Activated T-cell treated with anti-CD3 and anti-CD28 coated beads, Interleukin-2, amount 50 U/mL, for 4 hours (primary cell): ENCODE measurements around the gene LCMT2. TPM values are rescaled to one million over a fixed set of nuclear protein-coding genes. Genes with fewer than 3 reads are reported as not detected.

Experiments
- ATAC-seq, 2 donors: fragments of 200-7000 bp; cut with Tn5 transposase; one replicate each; pipeline ENCODE4 v1.10.0; 2021
- DNase-seq: peaks from one replicate; pipeline ENCODE4 v3.0.0-alpha.2; 2020
- H3K27me3 Mint-ChIP-seq: one replicate; pipeline ENCODE4 v1.8.0; 2021; ENCODE audit warnings: low read depth, mixed read lengths
- H3K36me3 Mint-ChIP-seq: one replicate; pipeline ENCODE4 v1.8.0; 2022; ENCODE audit warnings: mixed read lengths; ENCODE audit not compliant: insufficient read depth
- H3K4me1 Mint-ChIP-seq: one replicate; pipeline ENCODE4 v1.8.0; 2021; ENCODE audit warnings: low read depth, mixed read lengths
- H3K4me3 Mint-ChIP-seq: one replicate; pipeline ENCODE4 v1.8.0; 2021; ENCODE audit warnings: mild to moderate bottlenecking, moderate library complexity, mixed read lengths
- H3K9me3 Mint-ChIP-seq: one replicate; pipeline ENCODE4 v1.8.0; 2021; ENCODE audit warnings: mixed read lengths
- total RNA-seq, 3 donors: library from RNA; stranded (reverse); gene quantifications; one replicate each; pipeline ENCODE4 v1.2.1, GENCODE V29; 2021

The LCMT2 gene
- total RNA-seq = 10 to 100 TPM; 10.9 to 14.6 (median 12.5) TPM

- H3K9me3 Mint-ChIP-seq = no peaks in the 10 kb centered on the region
- H3K4me3 Mint-ChIP-seq = peak within 1 kb of the TSS; percentile 93
- H3K27me3 Mint-ChIP-seq = no peaks in the 10 kb centered on the region
- ATAC-seq = peak; percentile 93 to 94
- DNase-seq = peak; percentile 84
- peaks cover 16% of the 10 kb centered on the region for H3K36me3 Mint-ChIP-seq
- peaks cover 40% of the 10 kb centered on the region for H3K4me1 Mint-ChIP-seq
Measured at GRCh38 chr15:43329960-43330779, at the start of gene LCMT2. Gene LCMT2, minus strand, starts transcription at chr15:43330573. Its CDS starts 84 bp downstream, at chr15:43330489.

GRCh38 chr15:43378601-43379000, 48.2 kb upstream of the LCMT2 start:
- Mint-ChIP-seq H3K27me3 (no peaks in the 10 kb centered on the region), H3K4me3 (no peak overlapping the region), H3K9me3 (no peaks in the 10 kb centered on the region), H3K36me3 (peaks cover 42% of the 10 kb centered on the region), H3K4me1 (peaks cover 8% of the 10 kb centered on the region)
- DNase-seq (no peak), ATAC-seq (no peak)

GRCh38 chr15:43376017-43376705, 45.8 kb upstream of the LCMT2 start:
- no peaks in the 10 kb centered on the region for H3K9me3 Mint-ChIP-seq
- no peak overlapping the region for H3K4me3 Mint-ChIP-seq

GRCh38 chr15:43370975-43371974, 40.9 kb upstream of the LCMT2 start, which contains the start of the genes TUBGCP4 and ZSCAN29:
Gene TUBGCP4, plus strand, starts transcription at chr15:43371101. Its CDS starts 254 bp downstream, at chr15:43371355.
Gene ZSCAN29, minus strand, starts transcription at chr15:43371043. Its CDS starts 1,130 bp downstream, at chr15:43369913.
- ATAC-seq (peak; percentile 90 to 91), DNase-seq (peak; percentile 67)
- Mint-ChIP-seq H3K9me3 (peaks cover 25% of the 10 kb centered on the region), H3K36me3 (peaks cover 38% of the 10 kb centered on the region), H3K4me1 (peaks cover 51% of the 10 kb centered on the region), H3K27me3 (no peaks in the 10 kb centered on the region), H3K4me3 (peak within 1 kb of the TSS; percentile 94)

More at GRCh38 chr15:43376017-43376705, 45.8 kb upstream of the LCMT2 start:
- ATAC-seq (peak; percentile 49), DNase-seq (peak; percentile 12)
- Mint-ChIP-seq H3K27me3 (no peaks in the 10 kb centered on the region), H3K36me3 (peaks cover 32% of the 10 kb centered on the region), H3K4me1 (peaks cover 23% of the 10 kb centered on the region)

- DNase-seq = no peak
- Mint-ChIP-seq H3K36me3 (peaks cover 39% of the 10 kb centered on the region), H3K4me1 (peaks cover 47% of the 10 kb centered on the region), H3K4me3 (peak overlapping the region; percentile 94), H3K9me3 (peaks cover 27% of the 10 kb centered on the region), H3K27me3 (no peaks in the 10 kb centered on the region)
- ATAC-seq = peak in 1 of 2 donors; percentile 49
Measured at GRCh38 chr15:43370310-43370974, 40.1 kb upstream of the LCMT2 start.

- ATAC-seq (no peak), DNase-seq (no peak)
- peaks cover 6% of the 10 kb centered on the region for H3K4me1 Mint-ChIP-seq
- no peaks in the 10 kb centered on the region for H3K27me3 Mint-ChIP-seq
- peaks cover 58% of the 10 kb centered on the region for H3K9me3 Mint-ChIP-seq
- peaks cover 72% of the 10 kb centered on the region for H3K36me3 Mint-ChIP-seq
- no peak overlapping the region for H3K4me3 Mint-ChIP-seq
Measured at GRCh38 chr15:43361313-43361903, 31.0 kb upstream of the LCMT2 start.

GRCh38 chr15:43360821-43361220, 30.4 kb upstream of the LCMT2 start:
- Mint-ChIP-seq H3K4me1 (peaks cover 4% of the 10 kb centered on the region), H3K4me3 (no peak overlapping the region), H3K36me3 (peaks cover 70% of the 10 kb centered on the region), H3K9me3 (peaks cover 55% of the 10 kb centered on the region), H3K27me3 (no peaks in the 10 kb centered on the region)
- no peak for ATAC-seq
- DNase-seq = no peak

- no peaks in the 10 kb centered on the region for H3K27me3 Mint-ChIP-seq
- H3K36me3 Mint-ChIP-seq = peaks cover 23% of the 10 kb centered on the region
- peaks cover 13% of the 10 kb centered on the region for H3K4me1 Mint-ChIP-seq
- no peak overlapping the region for H3K4me3 Mint-ChIP-seq
- H3K9me3 Mint-ChIP-seq = no peaks in the 10 kb centered on the region
- no peak for ATAC-seq
- DNase-seq = no peak
Measured at GRCh38 chr15:43352693-43353382, 22.5 kb upstream of the LCMT2 start.

- no peaks in the 10 kb centered on the region for H3K9me3 Mint-ChIP-seq
- no peaks in the 10 kb centered on the region for H3K27me3 Mint-ChIP-seq
- no peak overlapping the region for H3K4me3 Mint-ChIP-seq
- H3K36me3 Mint-ChIP-seq = peaks cover 23% of the 10 kb centered on the region
- H3K4me1 Mint-ChIP-seq = no peaks in the 10 kb centered on the region
- ATAC-seq (no peak), DNase-seq (no peak)
Measured at GRCh38 chr15:43347114-43347513, 16.7 kb upstream of the LCMT2 start.

- H3K27me3 Mint-ChIP-seq = no peaks in the 10 kb centered on the region
- no peak for DNase-seq
- no peaks in the 10 kb centered on the region for H3K4me1 Mint-ChIP-seq
- H3K36me3 Mint-ChIP-seq = peaks cover 23% of the 10 kb centered on the region
- H3K4me3 Mint-ChIP-seq = no peak overlapping the region
- no peaks in the 10 kb centered on the region for H3K9me3 Mint-ChIP-seq
- ATAC-seq = no peak
Measured at GRCh38 chr15:43346305-43346704, 15.9 kb upstream of the LCMT2 start.

GRCh38 chr15:43330780-43331087, 361 bp upstream of the LCMT2 start:
- H3K4me1 Mint-ChIP-seq = peaks cover 38% of the 10 kb centered on the region
- ATAC-seq (peak; percentile 12), DNase-seq (no peak)
- H3K36me3 Mint-ChIP-seq = peaks cover 20% of the 10 kb centered on the region
- no peaks in the 10 kb centered on the region for H3K9me3 Mint-ChIP-seq
- peak overlapping the region; percentile 93 for H3K4me3 Mint-ChIP-seq
- no peaks in the 10 kb centered on the region for H3K27me3 Mint-ChIP-seq

GRCh38 chr15:43329217-43329959, 985 bp downstream of the LCMT2 start:
- H3K27me3 Mint-ChIP-seq = no peaks in the 10 kb centered on the region
- H3K4me3 Mint-ChIP-seq = peak overlapping the region; percentile 93
- peaks cover 14% of the 10 kb centered on the region for H3K36me3 Mint-ChIP-seq
- no peaks in the 10 kb centered on the region for H3K9me3 Mint-ChIP-seq
- H3K4me1 Mint-ChIP-seq = peaks cover 40% of the 10 kb centered on the region
- DNase-seq (peak; percentile 6), ATAC-seq (no peak)
